Measurements from ENCODE around the gene IRAK2.

DNA sequence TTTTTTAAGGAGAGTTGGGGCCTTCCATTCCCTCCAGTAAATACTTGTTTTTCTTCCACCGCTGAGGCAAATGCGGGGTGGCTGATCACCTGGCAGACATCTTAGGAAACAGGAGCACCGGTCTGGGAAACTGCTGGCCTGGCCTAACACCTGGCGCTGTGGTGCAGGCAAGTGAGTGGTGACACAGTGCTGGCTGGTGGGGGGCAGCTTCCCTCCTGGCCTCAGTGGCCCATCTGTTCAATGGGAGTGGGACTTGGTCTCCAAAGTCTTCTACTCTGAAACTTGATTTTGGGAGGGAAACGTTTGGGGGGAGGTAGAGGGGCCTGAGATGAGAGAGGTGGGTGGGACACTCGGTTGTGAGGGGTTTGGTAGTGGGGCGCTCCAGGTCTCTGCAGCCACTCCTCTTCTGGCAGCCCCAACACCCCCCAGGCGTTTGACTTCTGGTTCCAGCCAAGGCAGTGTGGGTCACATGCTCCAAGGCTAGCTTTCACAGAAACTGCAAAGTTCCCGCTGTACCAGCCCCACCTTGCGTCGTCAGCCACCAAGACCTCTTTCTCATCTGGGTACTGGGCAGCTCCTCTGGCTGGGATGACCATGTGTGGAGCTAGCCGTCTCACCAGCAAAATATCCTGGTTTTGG is 123.3 kb downstream of the IRAK2 start:
- TF ChIP-seq POLR2A (IDR thresholded peaks at IDR 0.05; ENCODE audit: low read depth, low read length): no peak
- no peak for TF ChIP-seq POLR2AphosphoS5 (IDR thresholded peaks at IDR 0.05; ENCODE audit: low read depth, low read length)
- no peak for TF ChIP-seq SPI1 (IDR thresholded peaks at IDR 0.05; ENCODE audit: low read depth, low read length)
- no peak for TF ChIP-seq TAF1 (IDR thresholded peaks at IDR 0.05; ENCODE audit: low read depth, low read length)

Data from GM12891 (cell line).